NCI-H1092 treated with DMSO at 0.1 percent for 48 hours (cell line): Measurements from ENCODE around the gene MRPS22.
A peak's percentile ranks its signal among the peaks of the same experiment; 100 is the strongest.
"Not testable (repeated sequence)": the region's sequence is repeated elsewhere in the genome, so short reads cannot be mapped to it uniquely, and the experiment has no call there.

Experiments used
- DNase-seq: peaks from one replicate; lab custom pipeline; 2025; lab: John Stamatoyannopoulos, UW

Gene MRPS22

GRCh38 chr3:139339219-139339906 is 4.5 kb upstream of the MRPS22 start:
- DNase-seq: no peak

GRCh38 chr3:139340784-139341183 is 3.0 kb upstream of the MRPS22 start:
- no peak for DNase-seq

GRCh38 chr3:139342054-139342453 is 1.8 kb upstream of the MRPS22 start:
- DNase-seq: no peak

- DNase-seq: no peak
Observed at GRCh38 chr3:139346771-139347170, 3.0 kb downstream of the MRPS22 start.

GRCh38 chr3:139353920-139354556 is 10.2 kb downstream of the MRPS22 start:
- DNase-seq: peak; percentile 25

- DNase-seq: no peak
Observed at GRCh38 chr3:139354661-139355060, 10.8 kb downstream of the MRPS22 start.

GRCh38 chr3:139355476-139355875 is 11.7 kb downstream of the MRPS22 start:
- no peak for DNase-seq

- DNase-seq: no peak
Observed at GRCh38 chr3:139355891-139356290, 12.1 kb downstream of the MRPS22 start.

- no peak for DNase-seq
Observed at GRCh38 chr3:139357899-139358298, 14.1 kb downstream of the MRPS22 start.

- peak; percentile 80 for DNase-seq
Observed at GRCh38 chr3:139358841-139359562, 15.2 kb downstream of the MRPS22 start.

- no peak for DNase-seq
Observed at GRCh38 chr3:139361276-139361675, 17.5 kb downstream of the MRPS22 start.

GRCh38 chr3:139364549-139364948 is 20.7 kb downstream of the MRPS22 start:
- DNase-seq: no peak

- no peak for DNase-seq
Observed at GRCh38 chr3:139374099-139374498, 30.3 kb downstream of the MRPS22 start.

GRCh38 chr3:139377378-139377777 is 33.6 kb downstream of the MRPS22 start:
- no peak for DNase-seq

- DNase-seq: peak; percentile 94
Observed at GRCh38 chr3:139378587-139379241, 34.9 kb downstream of the MRPS22 start.

GRCh38 chr3:139380575-139380974 is 36.8 kb downstream of the MRPS22 start:
- no peak for DNase-seq

- DNase-seq: not testable (repeated sequence)
Observed at GRCh38 chr3:139382291-139382690, 38.5 kb downstream of the MRPS22 start.

GRCh38 chr3:139388077-139388476 is 44.3 kb downstream of the MRPS22 start:
- DNase-seq: no peak

- DNase-seq: no peak
Observed at GRCh38 chr3:139388821-139389551, 45.2 kb downstream of the MRPS22 start.

GRCh38 chr3:139389552-139390368 is 45.9 kb downstream of the MRPS22 start, which contains the start of gene COPB2:
Gene COPB2, minus strand, starts transcription at chr3:139389647. Its CDS starts 97 bp downstream, at chr3:139389550.
- DNase-seq: peak; percentile 99

GRCh38 chr3:139394116-139394515 is 50.3 kb downstream of the MRPS22 start:
- no peak for DNase-seq
